ENCODE measurements around the gene PIEZO1.

The PIEZO1 gene

DNA sequence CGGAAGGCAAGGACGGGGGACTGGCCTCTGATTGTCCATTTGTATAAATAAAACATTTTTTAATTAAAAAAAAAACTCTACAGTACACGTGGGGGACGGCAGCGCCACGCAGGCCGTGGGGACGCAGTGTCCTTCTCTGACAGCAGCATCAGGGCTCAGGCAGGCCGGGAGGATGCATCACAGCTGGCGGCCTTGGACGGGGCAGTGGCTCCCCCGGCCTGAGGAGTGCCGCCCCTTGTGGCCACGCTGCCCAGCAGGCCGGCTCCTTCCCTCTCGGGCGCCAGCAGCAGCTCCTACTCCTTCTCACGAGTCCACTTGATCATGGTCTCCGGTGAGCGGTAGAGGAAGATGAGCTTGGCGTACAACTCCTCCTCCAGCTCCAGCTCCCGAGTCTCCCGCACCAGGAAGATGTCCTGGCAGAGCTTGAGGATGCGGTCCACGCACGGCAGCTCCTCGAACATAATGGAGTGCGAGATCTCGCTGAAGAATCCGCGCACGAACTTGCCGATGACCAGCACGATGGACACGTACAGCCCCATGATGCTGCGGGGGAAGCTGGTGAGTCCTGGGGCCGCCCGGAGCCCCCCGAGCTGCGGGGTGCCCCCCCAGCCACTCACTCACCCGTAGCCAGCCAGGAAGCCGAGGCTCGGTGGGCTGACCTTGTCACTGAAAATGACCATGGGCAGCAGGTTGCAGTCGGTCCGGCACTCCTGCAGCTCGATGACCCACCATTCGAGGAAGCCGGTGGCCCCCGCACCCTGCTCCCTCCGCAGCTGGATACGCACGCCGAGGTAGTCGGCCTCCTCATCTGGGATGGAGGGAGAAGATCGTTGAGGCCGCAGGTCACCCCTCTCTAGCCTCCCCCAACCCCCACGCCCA is 69.5 kb downstream of the PIEZO1 start:
- no peak for DNase-seq

DNA sequence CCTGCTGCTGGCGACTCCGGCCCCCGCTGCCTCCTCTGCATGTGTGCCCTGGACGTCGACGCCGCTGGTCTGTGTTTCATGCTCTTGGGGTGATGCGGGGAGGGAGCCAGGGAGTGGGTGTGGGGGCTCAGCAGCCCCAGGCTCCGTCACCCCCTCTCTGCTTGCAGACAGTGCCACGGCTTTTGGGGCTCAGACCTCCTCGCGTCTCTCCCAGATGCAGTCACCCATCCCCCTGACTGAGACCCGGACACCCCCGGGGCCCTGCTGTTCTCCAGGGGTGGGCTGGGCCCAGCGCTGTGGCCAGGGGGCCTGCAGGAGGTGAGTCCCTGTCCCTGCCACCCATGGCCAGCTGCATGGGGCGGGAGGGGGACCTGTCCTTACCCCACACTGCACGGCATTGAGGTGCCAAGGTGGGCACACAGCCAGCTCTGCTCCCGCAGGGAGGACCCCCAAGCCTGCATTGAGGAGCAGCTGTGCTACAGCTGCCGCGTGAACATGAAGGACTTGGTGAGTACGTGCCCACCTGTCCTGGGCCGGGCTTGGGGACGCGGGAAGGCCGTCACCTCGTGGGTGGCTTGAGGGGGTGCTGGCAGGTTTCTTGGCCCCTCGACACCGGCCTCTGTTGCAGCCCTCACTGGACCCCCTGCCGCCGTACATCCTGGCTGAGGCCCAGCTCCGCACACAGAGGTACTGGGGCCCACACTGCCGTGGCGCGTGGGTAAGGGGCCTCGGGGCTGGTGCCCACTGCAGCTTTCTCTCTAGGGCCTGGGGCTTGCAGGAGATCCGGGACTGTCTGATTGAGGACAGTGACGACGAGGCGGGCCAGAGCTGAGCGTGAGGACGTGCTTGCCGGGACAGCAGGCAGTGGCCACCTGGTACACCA is 70.4 kb downstream of the PIEZO1 start:
- DNase-seq: no peak

DNA sequence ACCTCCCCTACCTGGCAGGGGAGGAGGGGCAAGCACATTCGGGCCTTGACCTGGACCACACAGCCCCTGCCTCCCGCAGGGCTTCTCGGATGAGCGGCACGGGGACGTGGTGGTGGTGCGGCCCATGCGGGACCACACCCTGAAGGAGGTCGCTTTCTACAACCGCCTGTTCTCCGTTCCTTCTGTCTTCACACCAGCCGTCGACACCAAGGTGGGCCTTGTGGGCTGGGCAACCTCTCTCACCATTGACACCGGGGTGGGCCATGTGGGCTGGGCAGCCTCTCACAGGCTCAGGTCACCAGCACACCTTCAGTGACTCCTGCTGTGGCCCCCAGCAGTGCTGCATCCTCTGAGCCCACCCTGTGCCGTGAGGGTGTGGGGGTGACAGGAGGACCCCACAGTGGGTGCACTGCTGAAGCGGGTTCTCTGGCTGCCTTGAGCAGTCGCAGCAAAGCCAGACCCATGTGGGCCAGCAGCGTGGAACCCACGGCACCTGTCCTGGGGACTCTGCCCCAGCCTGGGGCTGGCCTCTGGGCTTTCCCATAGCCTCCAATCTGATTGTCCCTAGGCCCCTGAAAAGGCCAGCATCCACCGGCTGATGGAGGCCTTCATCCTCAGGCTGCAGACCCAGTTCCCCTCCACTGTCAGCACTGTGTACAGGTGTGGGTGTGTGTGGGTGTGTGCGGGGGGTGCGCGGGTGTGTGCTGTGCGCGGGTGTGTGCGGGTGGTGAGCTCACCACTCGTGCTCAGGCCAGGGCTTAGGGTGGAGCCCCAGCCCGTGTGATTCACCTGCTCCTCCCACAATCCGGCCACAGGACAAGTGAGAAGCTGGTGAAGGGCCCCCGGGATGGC is 71.2 kb downstream of the PIEZO1 start:
- no peak for DNase-seq

GRCh38 chr16:88713054-88713453 is 72.0 kb downstream of the PIEZO1 start:
- DNase-seq: no peak

DNA sequence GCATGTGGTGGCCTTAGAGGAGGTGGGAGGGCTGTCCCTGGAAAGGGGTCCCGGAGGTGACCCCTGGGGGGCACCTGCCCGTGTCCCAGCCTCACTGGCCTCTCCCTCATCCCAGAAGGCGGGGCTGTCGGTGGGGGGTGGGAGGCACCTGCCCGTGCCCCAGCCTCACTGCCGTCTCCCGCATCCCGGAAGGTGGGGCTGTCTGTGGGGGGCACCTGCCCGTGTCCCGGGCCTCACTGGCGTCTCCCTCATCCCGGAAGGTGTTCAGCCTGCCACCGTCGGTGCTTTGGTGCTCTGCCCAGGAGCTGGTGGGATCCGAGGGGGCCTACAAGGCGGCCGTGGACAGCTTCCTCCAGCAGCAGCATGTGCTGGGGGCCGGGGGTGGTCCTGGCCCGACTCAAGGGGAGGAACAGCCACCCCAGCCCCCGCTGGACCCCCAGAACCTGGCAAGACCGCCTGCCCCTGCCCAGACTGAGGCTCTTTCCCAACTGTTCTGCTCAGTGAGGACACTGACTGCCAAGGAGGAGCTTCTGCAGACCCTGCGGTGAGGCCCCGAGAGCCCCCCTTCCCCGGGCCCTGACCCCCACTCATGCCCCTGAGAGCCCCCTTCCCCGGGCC is 72.5 kb downstream of the PIEZO1 start:
- DNase-seq: no peak

DNA sequence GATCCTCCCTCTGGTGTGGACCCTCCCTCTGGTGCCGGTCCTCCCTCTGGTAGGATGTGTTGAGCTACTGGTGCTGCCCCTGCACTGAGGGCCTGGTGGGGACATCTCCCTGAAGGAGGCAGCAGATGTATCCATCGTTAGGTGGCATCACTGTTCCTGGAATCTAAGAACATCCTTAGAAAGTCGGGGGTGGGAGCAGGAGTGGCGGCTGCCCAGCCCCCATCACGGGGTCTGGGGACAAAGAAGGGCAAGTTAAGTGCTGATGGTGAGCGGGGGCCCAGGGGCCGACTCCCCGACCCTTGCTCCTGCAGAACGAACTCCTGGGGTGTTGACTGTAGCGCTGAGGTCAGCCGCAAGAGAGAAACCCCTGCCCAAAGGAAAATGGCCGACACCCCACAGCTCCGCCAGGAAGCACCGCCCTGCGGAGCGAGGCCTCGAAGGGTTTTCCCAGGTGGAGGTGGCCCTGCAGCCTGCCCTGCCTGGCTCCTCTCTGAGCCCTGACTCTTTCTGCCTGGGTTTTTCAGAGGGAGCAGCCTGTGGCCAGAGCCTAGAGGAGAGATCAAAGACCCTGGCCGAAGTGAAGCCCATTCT is 73.2 kb downstream of the PIEZO1 start:
- no peak for DNase-seq

DNA sequence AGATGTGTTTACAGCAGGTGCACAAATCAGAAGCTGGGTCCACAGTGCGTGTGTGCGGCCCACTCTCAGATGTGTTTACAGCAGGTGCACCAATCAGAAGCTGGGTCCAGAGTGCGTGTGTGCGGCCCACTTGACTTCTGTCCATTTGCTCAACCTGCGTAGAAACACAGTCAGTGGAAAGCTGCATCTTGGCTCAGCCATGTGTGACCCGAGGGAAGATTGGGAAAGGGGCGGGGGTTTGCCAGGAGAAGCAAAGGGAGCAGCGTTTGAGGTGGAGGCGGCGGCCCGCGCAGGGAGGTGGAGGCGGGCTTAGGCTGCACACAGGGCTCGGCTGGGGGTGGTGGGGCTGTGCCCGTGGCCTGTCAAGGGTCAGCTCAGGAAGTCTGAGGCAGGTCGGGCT is 74.5 kb downstream of the PIEZO1 start:
- DNase-seq: no peak

GRCh38 chr16:88706965-88707826 is 77.8 kb downstream of the PIEZO1 start:
- no peak for DNase-seq

DNA sequence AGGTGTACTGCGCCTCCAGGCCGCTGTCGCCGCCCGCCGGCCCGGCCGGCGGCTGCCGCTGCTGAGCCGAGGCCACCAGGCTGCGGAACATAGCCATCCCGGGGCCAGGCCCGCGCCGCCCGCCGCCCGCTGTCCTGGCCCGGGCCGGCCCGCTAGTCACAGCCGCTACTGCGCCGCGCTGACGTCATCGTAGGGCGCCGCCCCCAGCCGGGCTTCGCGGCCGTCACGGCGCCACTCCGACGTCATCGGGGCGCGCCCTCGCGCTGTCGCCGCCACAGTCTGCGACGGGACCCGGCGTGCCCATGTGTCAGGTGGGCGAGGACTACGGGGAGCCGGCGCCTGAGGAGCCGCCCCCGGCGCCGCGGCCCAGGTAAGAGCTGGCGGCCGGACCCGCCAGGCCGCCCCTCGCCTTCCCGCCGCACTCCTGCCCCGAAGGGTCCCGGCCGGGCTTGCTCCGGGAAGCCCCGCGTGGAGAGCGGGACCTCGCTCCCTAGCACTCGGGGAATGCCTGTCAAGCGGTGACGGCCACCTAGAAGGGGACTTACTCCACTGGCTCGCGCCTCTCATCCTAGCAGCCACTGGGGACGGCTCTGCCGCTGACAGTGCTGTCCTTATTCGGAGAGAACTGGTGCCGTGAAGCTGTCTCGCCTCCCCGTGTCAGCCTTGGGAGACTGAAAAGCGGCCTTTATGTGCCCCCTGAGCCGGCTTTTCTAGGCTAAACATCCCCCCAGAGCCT is 78.6 kb downstream of the PIEZO1 start, which contains the start of the genes CTU2 and RNF166:
TSS of gene CTU2 (plus strand) at position 275 of the 736 bp plus-strand sequence. CDS start at position 303, 28 bp downstream.
TSS of gene RNF166 (minus strand) at position 180 of the 736 bp plus-strand sequence. CDS start at position 97, 83 bp downstream.
- peak; percentile 85 to 93 (median 90) for DNase-seq

DNA sequence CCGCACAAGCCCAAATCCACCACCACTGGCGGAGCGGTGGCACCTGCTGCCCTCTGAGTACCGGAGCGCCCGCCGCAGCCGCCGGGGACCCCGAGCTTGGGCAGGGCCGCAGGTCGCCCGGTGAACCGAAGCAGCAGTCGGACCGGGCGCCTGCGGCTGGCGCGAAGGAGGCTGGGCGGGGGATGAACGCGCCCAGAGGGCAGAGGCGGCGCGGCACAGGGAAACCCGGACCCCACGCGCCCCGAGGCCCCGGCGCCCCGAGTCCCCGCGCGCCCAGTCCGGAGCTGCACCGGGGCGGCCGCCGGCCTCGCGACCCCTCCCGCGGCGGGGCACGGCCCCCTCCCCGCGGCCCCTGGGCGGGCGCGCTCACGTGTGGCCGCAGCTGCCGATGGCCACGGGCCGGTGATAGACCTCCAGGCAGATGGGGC is 79.2 kb downstream of the PIEZO1 start:
- no peak for DNase-seq

DNA sequence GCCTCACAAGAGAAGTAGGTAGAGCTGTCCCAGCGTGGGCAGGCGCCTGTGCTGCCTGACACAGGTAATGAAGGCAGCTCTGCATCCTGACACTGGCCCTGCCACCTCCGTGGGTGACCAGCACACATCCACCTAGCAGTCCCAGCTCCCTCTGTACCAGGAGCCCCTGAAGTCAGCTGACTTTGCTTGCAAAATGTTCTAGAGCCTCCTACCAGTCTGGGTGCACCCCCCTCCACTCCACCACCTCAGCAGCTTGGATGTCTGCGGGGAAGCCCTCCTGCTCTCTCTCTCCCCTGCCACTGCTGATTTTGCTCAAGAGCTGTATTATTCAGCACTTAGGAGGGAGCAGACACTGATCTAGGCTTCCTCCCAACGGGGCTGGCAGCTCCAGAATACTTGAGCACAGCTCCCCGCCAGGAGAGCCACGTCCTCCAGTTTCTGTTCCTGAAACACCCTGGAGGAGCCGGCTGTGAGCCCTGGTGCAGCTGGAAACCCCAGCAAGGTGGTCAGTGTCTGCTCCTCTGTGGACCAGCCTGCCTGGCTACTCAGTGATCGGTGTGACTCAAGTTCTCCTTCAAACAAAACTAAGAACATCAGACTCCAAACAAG is 79.8 kb downstream of the PIEZO1 start:
- peak in 2 of 5 experiments; percentile 49 to 67 for DNase-seq

DNA sequence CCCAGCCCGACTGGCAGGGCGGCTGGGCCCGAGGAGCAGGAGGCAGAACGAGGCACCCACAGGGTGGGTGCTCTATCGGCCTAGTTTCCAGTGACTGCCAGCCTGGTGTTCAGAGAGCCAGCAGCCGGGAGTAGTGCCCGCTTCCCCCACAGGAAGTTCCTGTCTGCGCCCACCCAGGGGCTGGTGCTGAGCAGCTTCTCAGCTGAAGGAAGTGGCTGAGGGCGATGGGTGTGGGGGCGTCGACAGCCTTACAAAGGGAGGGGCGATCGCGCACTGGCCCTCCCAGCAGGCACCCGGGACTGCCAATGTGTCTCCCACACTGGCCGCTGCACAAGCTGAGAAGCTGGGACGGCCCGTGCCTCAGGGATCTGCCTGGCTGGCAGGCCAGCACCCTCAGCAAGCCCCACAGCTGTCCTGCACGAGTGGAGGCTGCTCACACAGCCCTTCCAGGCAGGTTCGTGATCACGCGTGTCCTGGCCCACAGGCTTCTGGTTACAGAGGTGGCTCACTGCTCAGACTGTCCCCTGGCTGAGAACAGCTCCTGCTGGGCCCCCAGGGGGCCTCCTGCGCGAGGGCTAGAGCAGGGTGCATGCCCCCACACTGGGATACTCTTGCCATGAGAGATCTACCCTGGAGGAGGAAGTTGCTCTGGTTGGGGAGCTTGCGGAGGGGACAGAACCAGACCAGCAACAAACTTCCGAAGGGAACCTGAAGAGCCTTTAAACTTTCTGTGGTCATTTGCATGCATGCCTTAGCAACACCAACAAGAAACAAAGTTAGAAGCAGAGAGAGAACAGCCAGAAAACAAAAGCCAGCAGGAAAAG is 81.3 kb downstream of the PIEZO1 start:
- peak; percentile 36 to 90 (median 53) for DNase-seq

GRCh38 chr16:88702371-88703210 is 82.4 kb downstream of the PIEZO1 start:
- DNase-seq: peak in 1 of 5 experiments; percentile 31

GRCh38 chr16:88701581-88702370 is 83.2 kb downstream of the PIEZO1 start:
- DNase-seq: peak in 1 of 5 experiments; percentile 33

- peak; percentile 84 to 98 (median 94) for DNase-seq
Measured at GRCh38 chr16:88700636-88701482, 84.2 kb downstream of the PIEZO1 start.

DNA sequence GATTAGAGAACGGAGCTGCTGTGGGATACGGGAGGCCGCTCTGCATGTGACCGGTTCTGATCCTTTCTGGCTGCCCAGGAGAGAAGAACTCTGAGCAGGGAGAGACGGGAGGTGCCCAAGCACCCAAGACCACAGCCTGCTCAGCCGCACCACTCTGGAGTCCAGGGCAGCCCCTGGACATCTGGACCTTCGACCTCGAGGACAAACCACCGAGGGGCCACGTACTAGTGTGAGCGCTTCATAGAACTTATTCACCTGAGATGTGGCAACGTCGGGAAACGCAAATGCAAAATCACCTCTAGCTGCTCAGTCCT is 84.7 kb downstream of the PIEZO1 start:
- no peak for DNase-seq
